Measurements from ENCODE around the gene NPHS1.

Gene NPHS1

GRCh38 chr19:35868823-35869326 lies 16.6 kb upstream of the NPHS1 start:
- TF ChIP-seq POLR2A (IDR thresholded peaks at IDR 0.05; ENCODE audit: low read depth, low read length) = no peak
- FAIRE-seq (no peak), DNase-seq (ENCODE audit: insufficient read length, low spot score) (no peak)

- TF ChIP-seq POLR2A (IDR thresholded peaks at IDR 0.05; ENCODE audit: low read depth, low read length) = peak; percentile 37; the same call in 1 of the 2 replicates
- DNase-seq (ENCODE audit: insufficient read length, low spot score) = peak; percentile 82
- FAIRE-seq = no peak
Measured at GRCh38 chr19:35868172-35868822, 16.0 kb upstream of the NPHS1 start, which contains the start of gene APLP1. Gene APLP1, plus strand, starts transcription at chr19:35868574. Its CDS starts 63 bp downstream, at chr19:35868637.

GRCh38 chr19:35863018-35863417 lies 10.7 kb upstream of the NPHS1 start:
- FAIRE-seq (no peak), DNase-seq (ENCODE audit: insufficient read length, low spot score) (no peak)
- no peak for TF ChIP-seq POLR2A (IDR thresholded peaks at IDR 0.05; ENCODE audit: low read depth, low read length)

- no peak for FAIRE-seq
- no peak for TF ChIP-seq POLR2A (IDR thresholded peaks at IDR 0.05; ENCODE audit: low read depth, low read length)
- no peak for DNase-seq (ENCODE audit: insufficient read length, low spot score)
Measured at GRCh38 chr19:35862528-35862927, 10.2 kb upstream of the NPHS1 start.

GRCh38 chr19:35861640-35862160 lies 9.4 kb upstream of the NPHS1 start:
- DNase-seq (ENCODE audit: insufficient read length, low spot score) (no peak), FAIRE-seq (no peak)
- no peak for TF ChIP-seq POLR2A (IDR thresholded peaks at IDR 0.05; ENCODE audit: low read depth, low read length)

- no peak for FAIRE-seq
- TF ChIP-seq POLR2A (IDR thresholded peaks at IDR 0.05; ENCODE audit: low read depth, low read length) = no peak
- DNase-seq (ENCODE audit: insufficient read length, low spot score) = no peak
Measured at GRCh38 chr19:35860818-35861639, 8.7 kb upstream of the NPHS1 start.

GRCh38 chr19:35860436-35860817 lies 8.1 kb upstream of the NPHS1 start:
- FAIRE-seq (no peak), DNase-seq (ENCODE audit: insufficient read length, low spot score) (no peak)
- TF ChIP-seq POLR2A (IDR thresholded peaks at IDR 0.05; ENCODE audit: low read depth, low read length) = no peak

GRCh38 chr19:35859414-35859813 lies 7.1 kb upstream of the NPHS1 start:
- FAIRE-seq (no peak), DNase-seq (ENCODE audit: insufficient read length, low spot score) (no peak)
- no peak for TF ChIP-seq POLR2A (IDR thresholded peaks at IDR 0.05; ENCODE audit: low read depth, low read length)

- TF ChIP-seq POLR2A (IDR thresholded peaks at IDR 0.05; ENCODE audit: low read depth, low read length) = no peak
- DNase-seq (ENCODE audit: insufficient read length, low spot score) = no peak
- no peak for FAIRE-seq
Measured at GRCh38 chr19:35858311-35858710, 6.0 kb upstream of the NPHS1 start.

GRCh38 chr19:35856546-35857149 lies 4.3 kb upstream of the NPHS1 start, which contains the start of gene KIRREL2:
Gene KIRREL2, plus strand, starts transcription at chr19:35856911. Its CDS starts 209 bp downstream, at chr19:35857120.
- FAIRE-seq (no peak), DNase-seq (ENCODE audit: insufficient read length, low spot score) (no peak)
- TF ChIP-seq POLR2A (IDR thresholded peaks at IDR 0.05; ENCODE audit: low read depth, low read length) = no peak

- FAIRE-seq = no peak
- no peak for DNase-seq (ENCODE audit: insufficient read length, low spot score)
- TF ChIP-seq POLR2A (IDR thresholded peaks at IDR 0.05; ENCODE audit: low read depth, low read length) = no peak
Measured at GRCh38 chr19:35853038-35853756, 893 bp upstream of the NPHS1 start.

GRCh38 chr19:35851213-35852028 lies 883 bp downstream of the NPHS1 start:
- FAIRE-seq = no peak
- DNase-seq (ENCODE audit: insufficient read length, low spot score) = no peak
- no peak for TF ChIP-seq POLR2A (IDR thresholded peaks at IDR 0.05; ENCODE audit: low read depth, low read length)
